HCEC 1CT (cell line): ENCODE measurements around the gene SRRM1.
"Not testable (repeated sequence)": the region's sequence is repeated elsewhere in the genome, so short reads cannot be mapped to it uniquely, and the experiment has no call there.

ENCODE experiments used
- DNase-seq: peaks from one replicate; pipeline ENCODE4 v3.0.0-alpha.2; 2017

The SRRM1 gene

DNA sequence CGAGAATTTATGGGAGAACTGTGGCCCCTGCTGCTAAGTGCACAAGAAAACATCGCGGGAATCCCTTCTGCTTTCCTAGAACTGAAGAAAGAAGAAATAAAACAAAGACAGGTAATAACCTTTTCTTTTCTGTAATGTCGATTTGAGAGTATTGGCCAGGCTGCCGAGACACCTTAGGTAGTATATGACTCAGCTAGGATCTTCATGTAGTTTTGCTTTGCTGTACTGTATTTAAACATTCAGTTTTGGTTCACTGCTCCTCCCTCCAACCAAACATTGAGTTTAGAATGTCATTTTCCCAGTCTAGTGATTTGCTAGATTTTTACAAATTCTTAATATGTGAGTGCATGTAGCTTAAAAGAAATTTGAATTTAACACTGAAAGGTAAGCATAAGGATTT is 5.8 kb downstream of the SRRM1 start:
- no peak for DNase-seq

DNA sequence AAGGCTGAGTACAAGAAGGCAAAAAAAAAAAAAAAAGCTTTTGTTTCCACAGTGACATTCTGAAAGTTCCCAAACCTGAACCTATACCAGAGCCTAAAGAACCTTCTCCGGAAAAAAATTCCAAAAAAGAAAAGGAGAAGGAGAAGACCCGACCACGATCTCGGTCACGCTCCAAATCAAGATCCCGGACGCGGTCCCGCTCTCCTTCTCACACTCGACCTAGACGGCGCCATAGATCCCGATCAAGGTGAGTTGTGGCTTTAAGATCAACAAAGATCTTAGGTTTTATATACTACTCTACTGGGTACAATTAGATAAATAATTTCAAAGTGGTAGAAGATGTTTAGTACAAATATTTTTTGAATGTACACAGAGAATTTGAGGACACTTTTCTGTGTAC is 9.3 kb downstream of the SRRM1 start:
- DNase-seq = no peak

DNA sequence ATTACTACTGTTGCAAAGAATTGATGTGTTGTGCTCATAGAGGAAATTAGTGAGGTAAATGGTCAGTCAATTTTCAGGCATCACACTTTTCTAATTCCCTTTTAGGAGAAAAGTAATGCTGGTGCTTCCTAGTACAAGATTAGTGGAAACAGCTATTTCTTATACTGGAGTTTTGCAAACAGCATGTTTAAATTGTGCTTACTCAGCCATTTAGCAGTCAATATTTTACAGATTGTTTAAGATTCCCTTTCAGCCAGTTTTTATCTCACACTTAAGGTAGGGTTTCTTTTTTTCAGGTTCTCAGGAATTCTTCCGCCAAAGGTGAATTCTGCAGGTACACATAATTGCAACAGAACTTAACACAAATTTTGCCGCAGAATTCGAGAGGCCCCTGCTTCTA is 10.9 kb downstream of the SRRM1 start:
- no peak for DNase-seq

DNA sequence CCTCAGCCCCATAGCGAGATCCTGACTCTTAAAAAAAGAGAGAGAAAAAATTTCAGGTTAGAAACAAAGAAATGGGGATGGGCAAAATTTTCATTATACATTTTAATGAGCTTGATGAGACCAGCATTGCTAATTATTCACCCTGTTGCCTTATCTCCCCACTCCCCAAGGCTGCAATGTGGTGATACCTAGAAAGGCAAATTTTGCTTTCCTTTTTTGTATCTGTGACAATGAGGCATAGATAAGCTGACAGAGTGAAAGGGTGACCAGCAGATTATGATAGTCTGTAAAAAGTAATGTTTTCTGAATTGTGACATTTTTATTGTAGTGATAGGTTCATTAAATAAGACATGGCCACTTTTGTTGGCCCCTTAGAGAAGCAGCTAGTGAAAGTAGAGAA is 12.9 kb downstream of the SRRM1 start:
- no peak for DNase-seq

DNA sequence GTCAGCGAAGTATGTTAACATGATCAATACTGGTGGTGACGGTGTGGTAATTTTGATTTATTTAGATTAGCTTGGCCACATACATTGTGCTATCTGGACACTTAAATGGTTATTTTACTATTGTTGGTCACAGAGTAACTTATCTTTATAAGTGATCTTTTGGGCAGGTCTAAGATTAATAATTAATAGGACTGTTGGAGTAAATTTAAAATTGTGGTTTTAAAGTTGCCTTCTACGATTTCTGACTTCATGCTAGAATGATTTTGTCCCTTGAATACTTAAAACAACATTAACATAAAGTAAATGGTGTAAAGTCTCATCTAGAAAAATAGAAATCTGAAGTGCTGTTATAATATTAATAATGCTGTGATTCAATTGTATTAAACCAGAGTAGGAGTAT is 14.7 kb downstream of the SRRM1 start:
- DNase-seq = no peak

DNA sequence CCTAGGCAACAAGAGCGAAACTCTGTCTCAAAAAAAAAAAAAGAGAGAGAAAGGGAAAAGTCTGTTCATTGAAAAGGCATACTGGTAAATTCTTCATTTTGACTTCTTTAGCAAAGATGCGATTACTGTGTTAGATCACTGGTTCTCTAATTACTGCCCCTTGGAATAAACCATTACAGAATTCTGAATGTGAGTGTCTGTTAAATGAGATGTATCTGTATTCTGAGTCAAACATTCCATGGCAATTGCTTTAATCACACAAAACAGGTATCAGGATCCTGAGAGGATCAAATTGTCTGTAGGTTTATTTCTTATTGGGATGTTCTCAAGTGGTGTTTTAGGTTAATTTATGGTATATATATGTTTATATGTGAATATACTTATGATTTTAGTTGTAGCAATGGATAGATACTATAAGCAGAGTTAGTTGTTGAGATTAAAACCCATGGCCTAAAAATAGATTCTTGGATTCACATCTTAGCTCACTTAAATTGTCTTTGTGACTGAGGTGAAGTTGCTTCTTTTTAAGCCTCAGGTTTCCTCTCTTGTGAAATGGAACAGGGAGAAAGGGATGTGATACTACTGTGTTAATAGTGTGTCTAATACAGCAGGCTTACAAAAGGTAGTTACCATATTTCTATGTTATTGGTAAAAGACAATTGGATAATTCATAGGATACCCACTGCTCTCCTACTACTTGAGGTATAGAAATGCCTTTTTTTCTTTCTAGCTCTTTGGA is 16.2 kb downstream of the SRRM1 start:
- no peak for DNase-seq

DNA sequence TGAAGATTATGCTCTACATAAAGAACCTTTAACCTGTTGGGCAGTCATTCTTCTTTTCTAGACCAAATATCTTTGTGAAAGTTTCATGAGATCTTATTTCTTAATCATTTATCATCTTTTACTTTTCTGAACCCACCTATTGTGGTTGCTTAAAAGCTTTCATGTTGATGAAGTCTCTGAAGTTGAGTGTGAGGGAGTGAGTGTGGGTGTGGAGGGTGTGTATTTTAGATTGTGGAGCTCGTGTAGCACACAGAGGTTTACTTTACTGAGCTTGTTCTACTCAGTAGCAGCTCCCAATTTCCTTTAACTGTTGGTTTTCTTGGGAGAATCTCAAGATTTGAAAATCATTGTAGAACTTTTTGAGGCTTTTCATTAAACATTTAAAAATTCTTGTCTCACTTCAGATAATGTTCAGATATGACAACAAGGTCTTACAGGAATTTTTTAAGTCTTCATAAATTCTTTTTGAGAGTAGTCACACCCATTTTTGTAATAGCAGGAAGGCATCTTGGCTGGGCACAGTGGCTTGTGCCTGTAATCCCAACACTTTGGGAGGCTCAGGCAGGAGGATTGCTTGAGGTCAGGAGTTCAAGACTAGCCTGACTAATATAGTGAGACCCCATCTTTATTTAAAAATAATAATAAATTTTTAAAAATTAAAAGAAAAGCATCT is 17.0 kb downstream of the SRRM1 start:
- no peak for DNase-seq

DNA sequence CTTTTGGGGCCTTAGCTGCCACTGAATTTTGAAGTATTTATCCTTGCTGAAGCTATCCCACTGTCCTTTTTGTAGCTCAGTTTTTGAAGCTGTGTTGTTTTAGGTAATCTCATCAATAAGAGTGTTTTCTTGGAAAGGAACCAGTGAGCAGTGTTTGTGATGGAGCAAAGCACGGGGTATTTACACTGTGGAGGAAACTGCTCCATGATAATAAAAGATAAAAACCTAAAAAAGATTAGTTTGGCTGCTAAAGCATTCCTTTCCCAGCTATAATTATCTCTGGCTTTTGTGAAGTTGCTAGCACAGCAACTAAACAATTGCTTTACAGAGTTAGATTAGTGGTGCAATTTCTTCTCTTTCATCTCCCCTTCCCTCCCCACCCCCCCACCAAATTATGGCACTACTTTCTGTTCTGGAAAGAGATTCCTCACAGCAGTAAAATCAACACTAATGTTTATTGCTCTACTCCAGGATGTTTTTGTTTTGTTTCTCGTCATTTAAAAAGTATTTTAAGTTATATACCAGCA is 21.5 kb downstream of the SRRM1 start:
- DNase-seq = no peak

DNA sequence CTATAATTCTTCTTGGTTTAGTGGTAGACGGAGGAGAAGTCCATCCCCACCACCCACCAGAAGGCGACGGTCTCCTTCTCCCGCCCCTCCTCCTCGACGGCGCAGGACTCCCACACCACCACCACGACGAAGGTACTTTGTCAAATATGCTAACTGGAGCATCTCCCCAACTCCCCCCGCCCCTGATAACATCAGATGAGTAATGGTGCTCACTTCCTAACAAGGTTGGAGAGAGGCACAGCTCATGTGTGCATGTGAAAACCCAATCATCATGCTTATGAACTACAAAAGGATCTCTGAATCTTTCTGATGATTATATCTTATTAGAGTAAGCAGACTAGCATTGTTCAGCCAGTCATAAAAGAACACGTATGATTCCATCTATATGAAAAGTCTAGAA is 23.7 kb downstream of the SRRM1 start:
- DNase-seq = no peak

DNA sequence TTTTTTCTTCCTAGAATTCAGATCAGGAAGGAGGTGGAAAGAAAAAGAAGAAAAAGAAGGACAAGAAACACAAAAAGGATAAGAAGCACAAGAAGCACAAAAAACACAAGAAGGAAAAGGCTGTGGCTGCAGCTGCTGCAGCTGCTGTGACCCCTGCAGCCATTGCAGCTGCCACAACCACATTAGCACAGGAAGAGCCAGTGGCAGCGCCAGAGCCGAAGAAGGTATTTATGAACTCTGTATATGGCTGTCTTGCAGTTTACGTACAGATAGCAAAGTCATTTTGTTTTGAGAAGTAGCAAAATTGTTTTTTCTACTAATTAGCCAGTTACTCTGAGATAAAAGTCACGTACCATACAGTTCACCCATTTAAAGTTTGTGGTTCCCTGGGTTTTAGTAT is 28.3 kb downstream of the SRRM1 start:
- not testable (repeated sequence) for DNase-seq

DNA sequence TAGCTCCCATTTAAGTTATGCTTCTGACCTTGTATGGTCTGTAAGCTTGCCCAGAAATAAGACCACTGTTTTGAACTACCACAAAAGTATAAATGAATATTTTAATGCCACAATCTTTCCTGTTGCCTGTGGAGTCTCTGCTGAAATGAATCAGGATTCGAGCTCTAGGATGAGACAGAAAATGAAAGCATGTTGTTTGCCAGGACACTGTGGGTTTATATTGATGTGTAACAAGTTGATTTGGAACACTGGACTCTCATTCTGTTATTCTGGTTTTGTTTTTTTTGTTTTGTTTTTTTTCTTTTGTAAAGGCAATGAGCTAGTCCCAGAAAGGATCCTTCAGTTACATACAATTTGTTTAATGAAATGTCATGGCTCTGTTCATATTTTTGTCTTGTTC is 29.6 kb downstream of the SRRM1 start:
- DNase-seq = not testable (repeated sequence)

DNA sequence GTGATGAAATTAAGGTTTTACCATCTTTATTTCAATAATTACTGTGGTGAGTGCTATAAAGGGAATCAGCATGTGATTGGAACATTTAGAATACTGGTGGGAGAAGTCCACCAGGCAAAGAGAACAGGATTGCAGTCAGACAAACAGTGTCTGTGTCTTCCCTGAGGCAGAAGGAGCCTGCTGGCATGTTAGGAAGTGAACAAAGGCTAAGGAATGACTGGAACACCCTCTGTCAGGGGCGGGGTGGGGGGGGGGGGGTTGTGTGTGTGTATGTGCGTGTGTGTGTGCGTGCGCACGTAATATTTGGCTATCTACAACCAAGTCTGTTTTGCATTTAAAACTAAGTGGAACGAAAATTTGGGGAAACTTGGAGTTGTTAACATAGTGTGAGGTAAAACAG is 30.2 kb downstream of the SRRM1 start:
- DNase-seq = peak; percentile 10

DNA sequence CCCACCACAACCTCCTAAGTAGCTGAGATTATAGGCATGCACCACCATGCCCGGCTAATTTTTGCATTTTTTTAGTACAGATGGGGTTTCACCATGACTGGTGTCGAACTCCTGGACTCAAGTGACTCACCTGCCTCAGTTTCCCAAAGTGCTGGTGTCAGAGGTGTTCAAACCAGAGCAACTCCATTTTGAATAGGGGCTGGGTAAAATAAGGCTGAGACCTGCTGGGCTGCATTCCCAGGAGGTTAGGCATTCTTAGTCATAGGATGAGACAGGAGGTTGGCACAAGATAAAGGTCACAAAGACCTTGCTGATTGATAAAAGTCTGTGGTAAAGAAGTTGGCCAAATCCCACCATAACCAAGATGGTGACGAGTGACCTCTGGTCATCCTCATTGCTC is 35.3 kb downstream of the SRRM1 start:
- not testable (repeated sequence) for DNase-seq

DNA sequence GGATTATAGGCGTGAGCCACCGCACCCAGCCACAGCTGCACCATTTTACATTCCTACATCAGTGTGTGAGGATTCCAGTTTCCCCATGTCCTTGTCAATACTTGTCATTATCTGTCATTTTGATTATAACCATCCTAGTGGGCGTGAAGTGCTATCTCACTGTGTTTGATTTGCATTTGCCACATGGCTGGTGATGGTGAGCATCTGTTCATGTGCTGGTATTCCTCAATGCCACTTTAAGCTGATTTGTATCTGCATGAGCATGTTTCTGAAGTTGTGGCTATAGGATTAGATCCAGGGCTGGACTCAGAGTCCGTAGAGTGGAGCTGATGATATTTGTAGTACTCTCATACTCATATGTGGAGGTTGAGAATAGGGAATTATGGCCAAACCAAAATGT is 36.6 kb downstream of the SRRM1 start:
- no peak for DNase-seq

DNA sequence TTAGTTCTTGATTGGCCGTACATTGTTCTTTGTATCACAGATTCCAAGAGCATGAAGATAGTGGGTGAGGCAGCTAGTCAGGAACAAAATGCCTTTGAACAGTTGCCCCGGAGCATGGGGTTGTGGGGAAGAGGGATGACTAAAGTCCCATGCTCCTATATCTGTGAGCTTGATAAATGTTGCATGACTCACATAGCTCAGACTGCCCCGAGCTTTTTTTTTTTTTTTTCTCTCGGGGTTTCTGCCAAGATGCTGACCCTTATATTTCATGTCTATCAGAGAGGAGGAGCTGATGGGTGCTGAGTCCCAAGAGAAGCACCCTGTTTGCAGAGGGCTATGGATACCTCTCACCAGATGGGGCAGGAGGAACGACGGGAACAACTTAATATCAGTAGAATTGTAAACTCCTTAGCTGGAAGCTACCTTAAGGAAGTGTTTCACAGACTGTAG is 40.6 kb downstream of the SRRM1 start:
- DNase-seq = peak; percentile 95

DNA sequence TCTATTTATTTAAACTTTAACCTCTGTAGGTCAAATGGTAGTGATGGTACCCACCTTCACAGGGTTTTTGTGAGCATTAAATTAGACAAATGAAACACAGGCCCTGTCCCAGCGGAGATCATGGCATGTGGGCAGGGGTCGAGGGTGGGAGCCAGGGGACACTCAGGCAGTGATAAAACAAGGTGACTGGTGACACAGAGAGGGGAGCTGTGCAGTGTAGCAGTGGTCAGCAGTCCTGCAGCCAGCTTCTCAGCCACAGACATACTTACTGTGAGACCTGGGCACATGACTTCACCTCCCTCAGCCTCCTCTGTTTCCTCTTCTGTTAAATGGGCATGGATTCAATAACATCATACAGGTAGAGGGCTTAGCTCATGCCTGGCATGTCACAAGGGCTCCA is 44.9 kb downstream of the SRRM1 start:
- no peak for DNase-seq

DNA sequence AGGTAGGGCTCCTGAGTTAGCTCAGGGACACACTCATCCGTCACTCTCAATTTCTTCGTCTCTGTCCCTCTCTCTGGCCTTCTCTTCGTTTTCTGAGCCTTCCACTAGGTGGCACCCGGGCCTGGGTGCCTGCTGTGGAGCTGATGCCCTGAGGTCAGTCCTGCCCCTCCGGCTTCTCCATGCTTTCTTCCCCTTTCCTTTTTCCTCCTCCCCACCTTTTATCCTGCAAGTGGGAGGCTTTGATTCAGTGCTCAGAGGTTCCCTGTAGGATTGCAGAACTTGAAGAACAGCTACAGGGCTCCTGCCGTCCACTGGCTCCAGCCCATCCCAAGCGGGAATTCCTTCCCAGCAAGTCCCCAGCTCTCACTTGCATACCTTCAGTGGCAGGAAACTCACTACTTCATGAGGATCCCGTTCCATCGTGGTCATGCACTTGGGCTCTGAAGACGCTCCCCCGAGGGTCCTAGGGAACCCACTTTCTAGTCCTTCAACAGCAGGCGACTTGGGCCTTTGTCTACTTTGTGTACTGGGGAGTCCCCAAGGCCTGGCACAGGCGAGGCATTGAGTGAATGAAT is 45.6 kb downstream of the SRRM1 start:
- peak; percentile 68 for DNase-seq

DNA sequence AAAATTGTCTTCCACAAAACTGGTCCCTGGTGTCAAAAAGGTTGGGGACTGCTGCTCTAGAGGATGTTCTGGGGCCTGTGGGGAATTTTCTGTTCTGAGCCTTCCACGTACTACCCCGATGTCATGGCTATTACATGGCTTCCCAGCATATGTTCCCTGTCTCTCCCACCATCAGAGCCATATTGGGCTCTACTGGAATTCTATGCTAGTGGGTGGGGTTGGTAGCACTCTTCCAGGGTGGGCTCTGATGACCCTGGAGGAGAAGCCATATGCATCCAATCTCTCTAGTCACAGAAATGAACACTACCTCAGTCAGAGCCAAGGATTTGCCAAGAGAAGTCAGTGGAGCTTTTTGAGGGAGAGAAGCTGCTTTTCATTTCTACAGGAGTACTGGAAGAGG is 47.9 kb downstream of the SRRM1 start:
- DNase-seq = no peak

DNA sequence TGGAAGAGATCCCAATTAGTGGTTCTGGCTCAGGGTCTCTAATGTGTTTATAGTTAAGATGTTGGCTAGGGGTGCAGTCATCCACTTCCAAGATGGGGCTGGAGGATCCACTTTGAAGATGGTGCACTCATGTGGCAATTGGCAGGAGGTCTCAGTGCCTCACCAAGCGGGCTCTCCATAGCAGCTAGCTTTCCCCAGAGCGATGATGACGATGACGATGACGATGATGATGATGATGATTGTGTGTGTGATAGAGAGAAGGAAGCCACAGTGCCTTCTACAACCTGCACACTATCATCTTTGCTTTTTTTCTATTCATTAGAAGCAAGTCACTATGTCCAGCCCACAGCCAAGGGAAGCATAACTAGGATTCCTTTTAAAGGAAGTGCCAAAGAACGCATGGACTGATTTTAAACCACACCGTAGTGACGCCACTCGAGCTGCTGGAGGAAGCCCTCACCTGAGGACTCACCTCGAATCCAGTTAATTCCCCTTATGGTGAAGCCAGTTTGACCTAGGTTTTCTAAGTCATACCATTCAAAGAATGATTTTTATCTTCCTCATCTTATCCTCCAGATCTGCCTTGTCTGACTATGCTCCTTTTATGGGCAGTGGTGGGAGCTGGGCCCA is 49.4 kb downstream of the SRRM1 start:
- DNase-seq = no peak

DNA sequence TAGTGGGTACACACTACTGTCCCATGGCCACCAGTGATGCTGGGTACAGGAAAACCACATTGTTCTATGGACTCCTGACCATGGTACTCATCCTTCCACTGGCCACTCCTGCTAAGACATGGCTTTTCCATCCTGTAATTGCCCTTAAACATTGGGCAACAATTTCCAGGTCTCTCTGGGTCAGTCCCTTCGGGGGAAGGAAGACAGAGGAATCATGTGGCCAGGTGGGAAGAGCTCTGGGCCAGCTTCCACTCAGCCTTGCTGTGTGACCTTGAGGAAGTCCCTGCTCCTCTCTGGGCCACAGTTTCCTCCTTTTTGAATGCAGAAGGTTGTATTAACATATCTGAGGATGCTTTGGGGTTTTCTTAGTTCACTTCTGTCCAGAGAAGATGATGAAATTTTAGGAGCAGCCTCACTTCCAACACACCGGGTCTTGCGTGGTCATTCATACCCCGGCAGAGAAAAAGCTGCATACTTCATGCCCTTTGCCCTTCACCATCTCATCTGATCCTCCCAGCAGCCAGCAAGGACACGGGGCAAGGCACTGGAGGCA is 50.8 kb downstream of the SRRM1 start:
- DNase-seq = no peak

DNA sequence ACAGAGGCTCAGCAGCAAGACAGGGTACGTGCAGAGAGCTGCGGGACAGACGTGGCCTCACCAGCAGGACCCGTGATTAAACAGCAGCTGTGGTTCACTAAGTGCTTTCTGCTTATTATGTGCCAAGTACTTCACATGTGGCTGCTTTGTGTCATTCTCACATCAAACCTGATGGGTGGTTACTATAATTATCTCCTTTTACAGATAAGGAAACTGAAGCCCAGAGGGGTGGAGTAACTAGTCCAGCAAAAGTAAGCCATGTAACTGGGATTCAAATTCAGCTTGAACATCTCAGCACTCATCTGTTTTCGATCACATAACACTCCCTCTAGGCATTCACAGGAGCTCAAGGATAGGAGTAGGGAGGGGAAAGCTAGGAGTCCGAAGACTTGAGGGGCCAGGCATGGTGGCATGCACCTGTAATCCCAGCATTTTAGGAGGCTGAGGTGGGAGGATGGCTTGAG is 51.3 kb downstream of the SRRM1 start:
- peak; percentile 35 for DNase-seq

DNA sequence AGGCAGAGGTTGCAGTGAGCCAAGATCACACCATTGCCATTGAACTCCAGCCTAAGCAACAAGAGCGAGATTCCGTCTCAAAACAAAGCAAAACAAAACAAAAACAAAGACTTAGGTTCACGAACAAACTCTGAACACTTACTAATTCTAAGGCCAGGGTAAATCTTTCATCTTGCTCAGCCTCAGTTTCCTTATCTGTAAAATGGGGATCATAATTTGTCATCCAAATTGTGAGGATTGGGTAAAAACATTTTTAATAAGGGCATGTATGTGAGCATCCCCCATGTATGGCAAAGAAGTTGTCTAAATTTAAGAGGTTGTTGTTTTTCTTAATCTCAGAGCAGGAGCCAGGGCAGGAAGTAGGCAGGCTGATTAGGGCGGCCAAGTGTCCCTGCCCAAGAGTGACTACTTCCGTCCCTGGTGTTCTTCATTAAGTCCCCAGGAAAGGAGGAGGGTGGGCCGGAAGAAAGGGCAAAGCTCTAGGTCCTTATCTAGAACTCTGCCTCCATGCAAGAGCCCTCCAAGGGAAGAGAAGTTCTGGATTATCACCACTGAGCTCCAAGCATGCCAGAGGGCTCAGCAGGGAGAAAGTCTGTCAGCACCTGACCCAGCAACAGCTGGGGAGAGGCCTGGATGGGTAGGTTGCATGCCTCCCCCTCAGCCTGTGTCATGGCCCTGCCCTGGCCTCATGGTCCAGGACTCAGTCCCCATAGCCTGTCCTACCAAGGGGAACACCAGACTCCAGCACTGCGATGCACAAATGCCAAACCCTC is 52.3 kb downstream of the SRRM1 start:
- DNase-seq = no peak
